ENCODE results near the gene ZNF780B.
"Not testable (repeated sequence)": the region's sequence is repeated elsewhere in the genome, so short reads cannot be mapped to it uniquely, and the experiment has no call there.

ZNF780B gene

GRCh38 chr19:40059624-40060023 is 3.6 kb upstream of the ZNF780B start:
- Mint-ChIP-seq H3K9me3 (peaks cover 32% of the 10 kb centered on the region), H3K4me1 (peaks cover 18% of the 10 kb centered on the region), H3K4me3 (no peak overlapping the region), H3K27ac (no peak overlapping the region), H3K36me3 (no peaks in the 10 kb centered on the region)
- ATAC-seq (no peak), DNase-seq (ENCODE audit: low spot score in 2 of 2) (no peak)

- peaks cover 42% of the 10 kb centered on the region for H3K4me1 Mint-ChIP-seq
- DNase-seq (ENCODE audit: low spot score in 2 of 2) (no peak), ATAC-seq (no peak)
- H3K36me3 Mint-ChIP-seq, result no peaks in the 10 kb centered on the region
- no peak overlapping the region for H3K27ac Mint-ChIP-seq
- H3K9me3 Mint-ChIP-seq, result peaks cover 18% of the 10 kb centered on the region
- H3K4me3 Mint-ChIP-seq, result peak overlapping the region; percentile 99
Measured at GRCh38 chr19:40057166-40057565, 1.1 kb upstream of the ZNF780B start.

DNA sequence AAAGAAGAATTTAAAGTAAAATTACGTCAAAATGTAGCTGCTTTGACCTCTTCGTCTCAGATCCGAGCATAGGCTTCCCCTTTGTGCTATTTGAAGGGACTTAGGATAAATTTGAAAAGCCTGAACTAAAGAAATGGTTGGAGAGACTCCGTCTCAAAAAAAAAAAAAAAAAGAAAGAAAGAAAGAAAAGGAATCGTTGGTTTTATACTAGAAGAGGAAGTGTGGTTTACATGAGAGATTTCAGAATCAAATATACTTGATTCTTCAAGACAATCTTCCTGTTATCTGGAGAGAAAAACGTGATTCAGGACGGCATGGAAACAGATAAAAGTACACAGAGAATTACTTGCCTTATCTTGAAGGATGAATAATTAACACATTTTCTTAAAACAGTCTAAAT is 474 bp upstream of the ZNF780B start:
- H3K4me3 Mint-ChIP-seq, result peak overlapping the region; percentile 99
- no peaks in the 10 kb centered on the region for H3K36me3 Mint-ChIP-seq
- peaks cover 18% of the 10 kb centered on the region for H3K9me3 Mint-ChIP-seq
- H3K4me1 Mint-ChIP-seq, result peaks cover 42% of the 10 kb centered on the region
- H3K27ac Mint-ChIP-seq, result peak overlapping the region; percentile 96
- DNase-seq (ENCODE audit: low spot score in 2 of 2), result no peak
- ATAC-seq, result no peak

GRCh38 chr19:40055049-40055448 is 982 bp downstream of the ZNF780B start:
- Mint-ChIP-seq H3K9me3 (peaks cover 14% of the 10 kb centered on the region), H3K36me3 (peaks cover 6% of the 10 kb centered on the region), H3K27ac (peak overlapping the region; percentile 96), H3K4me1 (peaks cover 47% of the 10 kb centered on the region), H3K4me3 (peak overlapping the region; percentile 99)
- ATAC-seq (no peak), DNase-seq (ENCODE audit: low spot score in 2 of 2) (no peak)

- Mint-ChIP-seq H3K4me3 (peak overlapping the region; percentile 99), H3K4me1 (peaks cover 47% of the 10 kb centered on the region), H3K36me3 (peaks cover 10% of the 10 kb centered on the region), H3K9me3 (peaks cover 10% of the 10 kb centered on the region), H3K27ac (no peak overlapping the region)
- DNase-seq (ENCODE audit: low spot score in 2 of 2) (no peak), ATAC-seq (no peak)
Measured at GRCh38 chr19:40054632-40055031, 1.4 kb downstream of the ZNF780B start.

- Mint-ChIP-seq H3K4me3 (peak overlapping the region; percentile 99), H3K9me3 (no peaks in the 10 kb centered on the region), H3K4me1 (peaks cover 47% of the 10 kb centered on the region), H3K36me3 (peaks cover 22% of the 10 kb centered on the region), H3K27ac (no peak overlapping the region)
- DNase-seq (ENCODE audit: low spot score in 2 of 2) (no peak), ATAC-seq (no peak)
Measured at GRCh38 chr19:40053491-40053890, 2.5 kb downstream of the ZNF780B start.

- not testable (repeated sequence) for ATAC-seq; DNase-seq (ENCODE audit: low spot score in 2 of 2); H3K27ac Mint-ChIP-seq; H3K4me1 Mint-ChIP-seq; H3K4me3 Mint-ChIP-seq
- Mint-ChIP-seq H3K36me3 (peaks cover 34% of the 10 kb centered on the region), H3K9me3 (peaks cover 25% of the 10 kb centered on the region)
Measured at GRCh38 chr19:40041718-40042117, 14.3 kb downstream of the ZNF780B start.

GRCh38 chr19:40038047-40038446 is 18.0 kb downstream of the ZNF780B start:
- not testable (repeated sequence) for H3K36me3 Mint-ChIP-seq; H3K4me1 Mint-ChIP-seq; H3K4me3 Mint-ChIP-seq; ATAC-seq; H3K27ac Mint-ChIP-seq; DNase-seq (ENCODE audit: low spot score in 2 of 2)
- peaks cover 32% of the 10 kb centered on the region for H3K9me3 Mint-ChIP-seq

GRCh38 chr19:40035996-40036395 is 20.0 kb downstream of the ZNF780B start:
- H3K4me1 Mint-ChIP-seq, result no peaks in the 10 kb centered on the region
- no peak overlapping the region for H3K4me3 Mint-ChIP-seq
- H3K9me3 Mint-ChIP-seq, result peaks cover 29% of the 10 kb centered on the region
- ATAC-seq (no peak), DNase-seq (ENCODE audit: low spot score in 2 of 2) (no peak)
- H3K36me3 Mint-ChIP-seq, result no peaks in the 10 kb centered on the region
- no peak overlapping the region for H3K27ac Mint-ChIP-seq

DNA sequence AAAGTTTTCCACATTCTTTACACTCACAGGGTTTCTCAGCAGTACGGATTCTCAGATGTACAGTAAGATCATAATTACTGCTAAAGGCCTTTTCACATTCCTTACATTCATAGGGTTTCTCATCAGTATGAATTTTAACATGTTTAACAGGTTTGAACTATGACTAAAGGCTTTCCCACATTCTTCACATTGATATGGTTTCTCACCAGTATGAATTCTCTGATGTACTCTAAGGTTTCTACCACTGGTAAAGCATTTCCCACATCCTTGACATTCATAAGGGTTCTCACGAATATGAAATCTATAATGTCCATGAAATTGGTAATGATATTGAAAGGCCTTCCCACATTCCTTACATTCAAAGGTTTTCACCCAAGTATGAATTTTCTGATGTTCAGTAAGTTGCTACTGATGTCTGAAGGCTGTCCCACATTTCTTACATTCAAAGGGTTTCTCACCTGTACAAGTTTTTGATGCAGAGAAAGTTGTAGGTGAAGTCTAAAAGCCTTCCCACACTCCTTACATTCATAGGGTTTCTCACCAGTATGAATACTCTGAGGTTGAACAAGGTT is 22.0 kb downstream of the ZNF780B start:
- Mint-ChIP-seq H3K36me3 (no peaks in the 10 kb centered on the region), H3K4me1 (no peaks in the 10 kb centered on the region), H3K9me3 (peaks cover 34% of the 10 kb centered on the region), H3K27ac (no peak overlapping the region), H3K4me3 (no peak overlapping the region)
- DNase-seq (ENCODE audit: low spot score in 2 of 2) (no peak), ATAC-seq (no peak)

DNA sequence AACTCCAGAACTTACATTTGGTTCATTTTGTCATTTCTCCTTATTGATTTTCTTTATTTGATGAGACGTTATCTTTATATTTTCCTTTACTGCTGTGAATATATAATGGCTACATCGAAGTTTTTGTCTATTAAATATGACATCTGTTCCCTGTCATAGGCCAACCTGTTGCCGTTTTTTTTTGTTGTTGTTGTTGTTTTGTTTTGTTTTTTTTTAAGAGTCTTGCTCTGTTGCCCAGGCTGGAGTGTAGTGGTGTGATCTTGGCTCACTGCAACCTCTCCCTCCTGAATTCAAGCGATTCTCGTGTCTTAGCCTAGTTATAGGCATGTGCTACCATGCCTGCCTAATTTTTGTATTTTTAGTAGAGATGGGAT is 29.4 kb downstream of the ZNF780B start:
- ATAC-seq (no peak), DNase-seq (ENCODE audit: low spot score in 2 of 2) (no peak)
- no peaks in the 10 kb centered on the region for H3K4me1 Mint-ChIP-seq
- H3K9me3 Mint-ChIP-seq, result peaks cover 48% of the 10 kb centered on the region
- peaks cover 5% of the 10 kb centered on the region for H3K36me3 Mint-ChIP-seq
- H3K27ac Mint-ChIP-seq, result no peak overlapping the region
- no peak overlapping the region for H3K4me3 Mint-ChIP-seq

DNA sequence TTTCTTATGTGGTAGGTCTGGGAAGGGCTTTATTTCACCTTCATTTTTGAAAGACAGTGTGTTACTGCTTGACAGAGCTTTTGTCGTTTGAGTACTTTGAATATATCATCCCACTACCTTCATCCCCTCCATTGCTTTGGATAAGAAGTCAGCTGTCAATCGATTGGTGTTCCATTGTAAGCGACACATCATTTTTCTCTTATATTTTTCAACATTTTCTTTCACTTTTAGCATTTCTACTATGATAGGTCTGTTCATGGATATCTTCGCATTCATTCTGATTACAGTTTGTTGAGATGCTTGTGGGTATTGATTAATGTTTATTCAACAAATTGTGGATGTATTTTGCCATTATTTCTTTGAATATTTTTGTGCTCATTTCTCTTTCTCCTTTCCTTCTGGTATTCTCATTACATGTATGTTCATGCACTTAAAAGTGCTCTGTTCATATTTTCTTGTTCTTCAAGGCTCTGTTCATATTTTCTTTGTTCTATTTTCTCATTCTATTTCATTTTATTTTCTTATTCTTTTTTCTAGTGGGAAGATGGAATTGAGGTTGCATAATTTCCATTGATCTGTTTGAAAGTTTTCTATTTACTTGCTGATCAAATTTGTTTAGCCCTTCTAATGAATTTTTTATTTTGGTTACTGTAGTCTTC is 30.0 kb downstream of the ZNF780B start:
- no peak for ATAC-seq
- no peak for DNase-seq (ENCODE audit: low spot score in 2 of 2)
- no peak overlapping the region for H3K4me3 Mint-ChIP-seq
- peaks cover 53% of the 10 kb centered on the region for H3K9me3 Mint-ChIP-seq
- H3K36me3 Mint-ChIP-seq, result peaks cover 5% of the 10 kb centered on the region
- H3K27ac Mint-ChIP-seq, result no peak overlapping the region
- no peaks in the 10 kb centered on the region for H3K4me1 Mint-ChIP-seq

GRCh38 chr19:40023969-40024368 is 32.1 kb downstream of the ZNF780B start:
- Mint-ChIP-seq H3K4me3 (no peak overlapping the region), H3K27ac (no peak overlapping the region), H3K36me3 (peaks cover 5% of the 10 kb centered on the region), H3K4me1 (no peaks in the 10 kb centered on the region), H3K9me3 (peaks cover 48% of the 10 kb centered on the region)
- ATAC-seq (no peak), DNase-seq (ENCODE audit: low spot score in 2 of 2) (no peak)

- H3K27ac Mint-ChIP-seq, result no peak overlapping the region
- no peak overlapping the region for H3K4me3 Mint-ChIP-seq
- no peak for DNase-seq (ENCODE audit: low spot score in 2 of 2)
- no peaks in the 10 kb centered on the region for H3K4me1 Mint-ChIP-seq
- H3K9me3 Mint-ChIP-seq, result peaks cover 31% of the 10 kb centered on the region
- ATAC-seq, result no peak
- H3K36me3 Mint-ChIP-seq, result peaks cover 51% of the 10 kb centered on the region
Measured at GRCh38 chr19:40013991-40014390, 42.0 kb downstream of the ZNF780B start.

DNA sequence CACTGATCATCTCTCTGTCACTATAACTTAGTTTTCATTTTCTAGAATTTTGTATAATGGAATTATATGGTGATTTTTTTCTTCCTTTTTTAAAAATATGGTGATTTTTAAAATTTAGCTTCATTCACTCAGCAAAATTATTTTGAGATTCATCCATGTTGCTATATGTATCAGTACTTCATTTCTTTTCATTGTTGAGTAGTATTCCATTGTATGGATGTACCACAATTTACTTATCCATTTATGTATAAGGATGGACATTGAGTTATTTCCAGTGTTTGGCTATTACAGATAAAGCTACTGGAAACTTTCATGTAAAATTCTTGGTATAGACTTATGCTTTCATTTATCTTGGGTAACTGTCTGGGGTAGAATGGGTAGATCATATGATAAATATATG is 46.4 kb downstream of the ZNF780B start:
- Mint-ChIP-seq H3K36me3 (peaks cover 83% of the 10 kb centered on the region), H3K9me3 (peaks cover 24% of the 10 kb centered on the region), H3K4me3 (no peak overlapping the region), H3K4me1 (no peaks in the 10 kb centered on the region), H3K27ac (no peak overlapping the region)
- no peak for ATAC-seq
- no peak for DNase-seq (ENCODE audit: low spot score in 2 of 2)

- DNase-seq (ENCODE audit: low spot score in 2 of 2), result no peak
- Mint-ChIP-seq H3K9me3 (peaks cover 8% of the 10 kb centered on the region), H3K4me3 (no peak overlapping the region), H3K36me3 (peaks cover 58% of the 10 kb centered on the region), H3K27ac (no peak overlapping the region), H3K4me1 (no peaks in the 10 kb centered on the region)
- ATAC-seq, result no peak
Measured at GRCh38 chr19:40006273-40006691, 49.7 kb downstream of the ZNF780B start.
